IPS-20b (cell line): ENCODE measurements around the gene FBXL7.

Source experiments
- H3K27ac ChIP-seq: one replicate; pipeline ENCODE4 v1.5.1; 2013; ENCODE audit warnings: low read length
- H3K27me3 ChIP-seq: 2 replicates; pipeline ENCODE4 v1.6.1; 2013; ENCODE audit warnings: mild to moderate bottlenecking, low read length, inconsistent platforms; ENCODE audit not compliant: insufficient read depth
- H3K36me3 ChIP-seq: 2 replicates; pipeline ENCODE4 v1.6.1; 2013; ENCODE audit warnings: low read depth, mild to moderate bottlenecking, inconsistent platforms, low read length, moderate library complexity; ENCODE audit not compliant: insufficient read depth
- H3K4me1 ChIP-seq: 2 replicates; pipeline ENCODE4 v1.6.1; 2013; ENCODE audit warnings: mild to moderate bottlenecking, control low read depth, inconsistent platforms, low read length, moderate library complexity; ENCODE audit not compliant: insufficient read depth
- H3K4me3 ChIP-seq: 2 replicates; pipeline ENCODE4 v1.5.1; 2013; ENCODE audit warnings: mild to moderate bottlenecking, low read length, inconsistent platforms
- H3K9ac ChIP-seq: 2 replicates; pipeline ENCODE4 v1.6.1; 2013; ENCODE audit warnings: low read depth, mild to moderate bottlenecking, inconsistent platforms, low read length, moderate library complexity
- H3K9me3 ChIP-seq: 2 replicates; pipeline ENCODE4 v1.6.1; 2013; ENCODE audit warnings: mild to moderate bottlenecking, low read depth, low read length, inconsistent platforms; ENCODE audit not compliant: insufficient read depth

Gene FBXL7

GRCh38 chr5:15901151-15901550, 401.2 kb downstream of the FBXL7 start:
- Histone ChIP-seq H3K4me1 (no peaks in the 10 kb centered on the region), H3K4me3 (no peak overlapping the region), H3K27me3 (no peaks in the 10 kb centered on the region), H3K27ac (no peak overlapping the region), H3K9ac (no peak overlapping the region), H3K9me3 (no peaks in the 10 kb centered on the region), H3K36me3 (no peaks in the 10 kb centered on the region)

- Histone ChIP-seq H3K36me3 (no peaks in the 10 kb centered on the region), H3K4me3 (no peak overlapping the region), H3K9ac (no peak overlapping the region), H3K27me3 (no peaks in the 10 kb centered on the region), H3K27ac (no peak overlapping the region), H3K9me3 (no peaks in the 10 kb centered on the region), H3K4me1 (no peaks in the 10 kb centered on the region)
Measured at GRCh38 chr5:15902066-15902465, 402.1 kb downstream of the FBXL7 start.

- Histone ChIP-seq H3K4me1 (no peaks in the 10 kb centered on the region), H3K9me3 (no peaks in the 10 kb centered on the region), H3K27ac (no peak overlapping the region), H3K4me3 (no peak overlapping the region), H3K9ac (no peak overlapping the region), H3K36me3 (no peaks in the 10 kb centered on the region), H3K27me3 (no peaks in the 10 kb centered on the region)
Measured at GRCh38 chr5:15904899-15905830, 405.2 kb downstream of the FBXL7 start.

GRCh38 chr5:15914638-15915037, 414.7 kb downstream of the FBXL7 start:
- Histone ChIP-seq H3K9me3 (no peaks in the 10 kb centered on the region), H3K27me3 (no peaks in the 10 kb centered on the region), H3K9ac (no peak overlapping the region), H3K4me1 (peaks cover 19% of the 10 kb centered on the region; the same call in 1 of the 2 replicates), H3K36me3 (no peaks in the 10 kb centered on the region), H3K27ac (no peak overlapping the region), H3K4me3 (no peak overlapping the region)

- Histone ChIP-seq H3K27me3 (no peaks in the 10 kb centered on the region), H3K27ac (no peak overlapping the region), H3K9ac (no peak overlapping the region), H3K9me3 (no peaks in the 10 kb centered on the region), H3K36me3 (no peaks in the 10 kb centered on the region), H3K4me3 (no peak overlapping the region), H3K4me1 (peaks cover 3% of the 10 kb centered on the region; the same call in 1 of the 2 replicates)
Measured at GRCh38 chr5:15926586-15926985, 426.6 kb downstream of the FBXL7 start.

- H3K9ac ChIP-seq: no peak overlapping the region
- H3K4me3 ChIP-seq: no peak overlapping the region
Measured at GRCh38 chr5:15927710-15928380, 427.9 kb downstream of the FBXL7 start.

GRCh38 chr5:15929611-15930263, 429.8 kb downstream of the FBXL7 start:
- Histone ChIP-seq H3K9me3 (no peaks in the 10 kb centered on the region), H3K4me1 (peaks cover 9% of the 10 kb centered on the region; the same call in 1 of the 2 replicates), H3K9ac (no peak overlapping the region), H3K27ac (no peak overlapping the region), H3K36me3 (no peaks in the 10 kb centered on the region), H3K27me3 (no peaks in the 10 kb centered on the region), H3K4me3 (no peak overlapping the region)

More at GRCh38 chr5:15927710-15928380, 427.9 kb downstream of the FBXL7 start:
- peaks cover 3% of the 10 kb centered on the region; the same call in 1 of the 2 replicates for H3K4me1 ChIP-seq
- H3K27ac ChIP-seq: no peak overlapping the region
- H3K9me3 ChIP-seq: no peaks in the 10 kb centered on the region
- no peaks in the 10 kb centered on the region for H3K36me3 ChIP-seq
- no peaks in the 10 kb centered on the region for H3K27me3 ChIP-seq

GRCh38 chr5:15932066-15932465, 432.1 kb downstream of the FBXL7 start:
- Histone ChIP-seq H3K9ac (no peak overlapping the region), H3K27me3 (no peaks in the 10 kb centered on the region), H3K4me1 (peaks cover 9% of the 10 kb centered on the region; the same call in 1 of the 2 replicates), H3K9me3 (no peaks in the 10 kb centered on the region), H3K4me3 (no peak overlapping the region), H3K36me3 (no peaks in the 10 kb centered on the region), H3K27ac (no peak overlapping the region)

GRCh38 chr5:15933259-15934207, 433.6 kb downstream of the FBXL7 start:
- no peak overlapping the region for H3K4me3 ChIP-seq
- H3K4me1 ChIP-seq: peaks cover 9% of the 10 kb centered on the region; the same call in 1 of the 2 replicates
- no peak overlapping the region for H3K27ac ChIP-seq
- H3K9me3 ChIP-seq: no peaks in the 10 kb centered on the region
- H3K36me3 ChIP-seq: peaks cover 3% of the 10 kb centered on the region; the same call in 1 of the 2 replicates
- H3K9ac ChIP-seq: no peak overlapping the region
- no peaks in the 10 kb centered on the region for H3K27me3 ChIP-seq

GRCh38 chr5:15936505-15937245, 436.7 kb downstream of the FBXL7 start:
- Histone ChIP-seq H3K4me3 (no peak overlapping the region), H3K9me3 (no peaks in the 10 kb centered on the region), H3K27me3 (no peaks in the 10 kb centered on the region), H3K4me1 (peaks cover 7% of the 10 kb centered on the region; the same call in 1 of the 2 replicates), H3K36me3 (peaks cover 6% of the 10 kb centered on the region; the same call in 1 of the 2 replicates), H3K9ac (no peak overlapping the region), H3K27ac (no peak overlapping the region)
